SH-SY5Y (cell line): Measurements from ENCODE around the gene PHYHD1.

Source experiments
- GATA2 ChIP-seq: IDR thresholded peaks from 2 replicates; pipeline ENCODE4 v1.6.1; 2011; ENCODE audit warnings: mild to moderate bottlenecking, low read depth, low read length
- GATA3 ChIP-seq: IDR thresholded peaks from 2 replicates; pipeline ENCODE4 v1.6.1; 2011; ENCODE audit warnings: low read depth, mild to moderate bottlenecking, low read length, moderate library complexity

DNA sequence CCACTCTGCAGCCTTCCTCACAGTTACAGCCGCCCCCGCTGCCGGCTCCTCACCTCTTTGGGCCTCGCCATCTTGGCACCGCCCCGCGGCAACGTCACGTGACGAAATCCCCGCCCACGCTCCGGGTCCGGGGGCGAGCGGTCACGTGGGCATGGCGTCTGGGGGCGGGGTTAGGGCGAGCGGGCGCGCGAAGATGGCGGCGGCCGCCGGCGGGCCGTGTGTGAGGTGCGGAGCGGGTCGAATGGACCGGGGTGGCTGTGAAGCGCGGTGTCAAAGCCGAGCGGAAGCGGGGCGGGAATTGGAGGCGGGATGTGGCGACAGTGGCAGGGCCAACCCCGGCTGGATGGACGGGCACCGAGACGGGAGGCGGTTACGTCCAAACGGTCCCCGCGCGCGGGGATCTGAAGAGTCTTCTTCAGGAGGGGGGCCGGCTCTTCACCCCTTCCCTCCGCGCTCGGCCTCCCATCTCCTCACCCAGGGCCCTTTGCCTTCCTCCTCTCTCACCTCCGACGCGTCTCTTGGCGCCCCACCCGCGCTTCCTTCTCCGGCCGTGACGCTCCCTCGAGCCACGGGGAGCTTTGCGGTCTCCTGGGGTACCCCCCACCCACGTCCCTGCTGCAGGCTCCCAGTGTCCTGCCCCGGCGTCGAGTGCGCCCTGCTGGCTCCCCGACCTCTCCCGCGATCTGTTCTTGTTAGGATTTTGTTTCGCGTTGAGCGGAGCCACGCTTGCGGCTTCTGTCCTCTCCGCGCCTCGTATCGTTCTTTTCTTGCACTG, 26.9 kb downstream of the PHYHD1 start, which contains the start of the genes DOLK and NUP188:
- TF ChIP-seq GATA2 (no peak), GATA3 (no peak)
